WERI-Rb-1 (cell line): ENCODE data around the gene CPSF4L.
A peak's percentile ranks its signal among the peaks of the same experiment; 100 is the strongest.

ENCODE experiments used
- DNase-seq: peaks from one replicate; pipeline ENCODE4 v3.0.0-alpha.2; 2020
- H3K27ac ChIP-seq: fragments of 250-450 bp; sonication (Bioruptor Pico); 2 replicates; pipeline ENCODE4 v1.5.1; 2020; ENCODE audit warnings: mild to moderate bottlenecking, moderate library complexity
- H3K27me3 ChIP-seq: fragments of 250-450 bp; sonication (Bioruptor Pico); 2 replicates; pipeline ENCODE4 v1.5.1; 2021; ENCODE audit warnings: mild to moderate bottlenecking, low read depth, moderate library complexity; ENCODE audit not compliant: insufficient read depth, severe bottlenecking
- H3K36me3 ChIP-seq: fragments of 250-450 bp; sonication (Bioruptor Pico); 2 replicates; pipeline ENCODE4 v1.5.1; 2020; ENCODE audit warnings: mild to moderate bottlenecking, moderate library complexity
- H3K4me3 ChIP-seq: 2 replicates; pipeline ENCODE4 v1.5.1; 2011; ENCODE audit warnings: low read depth, mild to moderate bottlenecking, control low read depth, low read length
- H3K9me3 ChIP-seq: fragments of 250-450 bp; sonication (Bioruptor Pico); 2 replicates; pipeline ENCODE4 v1.5.1; 2021; ENCODE audit warnings: mild to moderate bottlenecking, moderate library complexity; ENCODE audit not compliant: severe bottlenecking
- CTCF ChIP-seq: IDR thresholded peaks from 2 replicates; pipeline ENCODE4 v1.5.1; 2011; ENCODE audit warnings: low read depth, mild to moderate bottlenecking, control low read depth, inconsistent platforms, low read length

Gene CPSF4L

GRCh38 chr17:73256220-73256619 lies 5.5 kb downstream of the CPSF4L start:
- TF ChIP-seq CTCF, result no peak
- Histone ChIP-seq H3K27ac (no peak overlapping the region), H3K4me3 (no peak overlapping the region), H3K27me3 (no peaks in the 10 kb centered on the region), H3K36me3 (no peaks in the 10 kb centered on the region), H3K9me3 (no peaks in the 10 kb centered on the region)
- DNase-seq, result no peak

- peak; percentile 99 for TF ChIP-seq CTCF
- Histone ChIP-seq H3K4me3 (no peak overlapping the region), H3K36me3 (no peaks in the 10 kb centered on the region), H3K27me3 (no peaks in the 10 kb centered on the region), H3K27ac (no peak overlapping the region), H3K9me3 (no peaks in the 10 kb centered on the region)
- peak; percentile 69 for DNase-seq
These were observed 6.0 kb downstream of the CPSF4L start for GRCh38 chr17:73255671-73256181.

- DNase-seq, result no peak
- H3K36me3 ChIP-seq, result peaks cover 8% of the 10 kb centered on the region
- H3K4me3 ChIP-seq, result no peak overlapping the region
- H3K27me3 ChIP-seq, result no peaks in the 10 kb centered on the region
- H3K27ac ChIP-seq, result no peak overlapping the region
- no peaks in the 10 kb centered on the region for H3K9me3 ChIP-seq
- no peak for TF ChIP-seq CTCF
These were observed 9.8 kb downstream of the CPSF4L start for GRCh38 chr17:73251871-73252270.

- H3K36me3 ChIP-seq, result peaks cover 9% of the 10 kb centered on the region
- TF ChIP-seq CTCF, result no peak
- H3K4me3 ChIP-seq, result no peak overlapping the region
- H3K9me3 ChIP-seq, result no peaks in the 10 kb centered on the region
- no peak for DNase-seq
- H3K27me3 ChIP-seq, result no peaks in the 10 kb centered on the region
- H3K27ac ChIP-seq, result no peak overlapping the region
These were observed 10.6 kb downstream of the CPSF4L start for GRCh38 chr17:73250851-73251640.

GRCh38 chr17:73249700-73250099 lies 12.0 kb downstream of the CPSF4L start:
- peak overlapping the region; percentile 2; the same call in 1 of the 2 replicates for H3K4me3 ChIP-seq
- H3K27ac ChIP-seq, result peak overlapping the region; percentile 59
- peak; percentile 71 for DNase-seq
- no peaks in the 10 kb centered on the region for H3K9me3 ChIP-seq
- no peak for TF ChIP-seq CTCF
- H3K27me3 ChIP-seq, result no peaks in the 10 kb centered on the region
- H3K36me3 ChIP-seq, result peaks cover 13% of the 10 kb centered on the region
